ENCODE results near the gene KIF16B. TPM values are rescaled to one million over a fixed set of nuclear protein-coding genes. Genes with fewer than 3 reads are reported as not detected.

The KIF16B gene
- total RNA-seq, 1 experiment from 2014 or later = 7.0 TPM

- no peak overlapping the region for H3K27ac ChIP-seq (ENCODE audit: low read depth, low read length)
- no peaks in the 10 kb centered on the region for H3K79me2 ChIP-seq (ENCODE audit: insufficient read depth, low read length)
- no peaks in the 10 kb centered on the region for H3K4me1 ChIP-seq (ENCODE audit: control insufficient read depth in 1 of 2, insufficient read depth in 2 of 2, low read length in 2 of 2)
- DNase-seq (ENCODE audit: low read depth, low spot score) (no peak), ATAC-seq (no peak)
- intact Hi-C loops (cut with micrococcal nuclease) = no loop called here
- no peak overlapping the region for H3K4me3 ChIP-seq (replicated peaks in 1 of 2; ENCODE audit: low read depth in 1 of 2, low read length in 2 of 2)
- ChIA-PET CTCF (no interaction called here), POLR2A (no interaction called here), RAD21 (ENCODE audit: low non-redundant PET in 1 of 2, low total read pairs in 2 of 2, uncharacterized antibody in 2 of 2, unreplicated experiment in 2 of 2) (no interaction called here)
- peaks cover 10% of the 10 kb centered on the region for H3K27me3 ChIP-seq (ENCODE audit: insufficient read depth, low read length)
- no peak overlapping the region for H3K9ac ChIP-seq (ENCODE audit: low read length)
- no TSS peak for BruUV-seq (replicated peaks)
- no peaks in the 10 kb centered on the region for H4K20me1 ChIP-seq (ENCODE audit: insufficient read depth)
- no peak overlapping the region for H2AFZ ChIP-seq (ENCODE audit: low read depth, low read length, poor library complexity, severe bottlenecking)
- H3K9me3 ChIP-seq (ENCODE audit: control insufficient read depth in 1 of 2, insufficient read depth in 1 of 2, low read depth in 1 of 2, low read length in 2 of 2) = no peaks in the 10 kb centered on the region
- TF ChIP-seq POLR2AphosphoS5 (IDR thresholded peaks at IDR 0.05; ENCODE audit: low read depth, low read length) (no peak), ELF1 (IDR thresholded peaks at IDR 0.05; ENCODE audit: borderline replicate concordance, low read depth) (no peak), REST (IDR thresholded peaks at IDR 0.05; ENCODE audit: low read depth) (no peak), YY1 (IDR thresholded peaks at IDR 0.05; ENCODE audit: extremely low read depth, insufficient replicate concordance, low read depth, low read length) (no peak), SP1 (IDR thresholded peaks at IDR 0.05; ENCODE audit: low read depth) (no peak), FOSL1 (IDR thresholded peaks at IDR 0.05; ENCODE audit: low read depth) (no peak)
- no peak overlapping the region for H3K4me2 ChIP-seq (ENCODE audit: low read length)
- H3K36me3 ChIP-seq (ENCODE audit: control insufficient read depth in 1 of 2, insufficient read depth in 2 of 2, low read length in 2 of 2) = no peaks in the 10 kb centered on the region
- no peaks in the 10 kb centered on the region for H3K9me2 ChIP-seq (ENCODE audit: insufficient read depth)
Observed at GRCh38 chr20:16609066-16609465, 35.8 kb upstream of the KIF16B start.

GRCh38 chr20:16608277-16608650, 35.0 kb upstream of the KIF16B start:
- no peaks in the 10 kb centered on the region for H3K79me2 ChIP-seq (ENCODE audit: insufficient read depth, low read length)
- POLR2A ChIA-PET = no interaction called here
- no peak for TF ChIP-seq ZBTB33 (IDR thresholded peaks at IDR 0.05; ENCODE audit: extremely low read depth, insufficient replicate concordance, low read length)
- TF ChIP-seq CBX3 (IDR thresholded peaks at IDR 0.05; ENCODE audit: low read depth) = no peak
- TF ChIP-seq ELF1 (IDR thresholded peaks at IDR 0.05; ENCODE audit: borderline replicate concordance, low read depth) = no peak
- TF ChIP-seq RAD21 (IDR thresholded peaks at IDR 0.05; ENCODE audit: low read depth) = no peak
- no peak for TF ChIP-seq MAX (IDR thresholded peaks at IDR 0.05)
- no peak for TF ChIP-seq SRF (IDR thresholded peaks at IDR 0.05; ENCODE audit: low read depth)
- TF ChIP-seq CTCF (IDR thresholded peaks at IDR 0.05 in 2 of 3, conservative IDR thresholded peaks at IDR 0.05 in 1 of 3; ENCODE audit: borderline replicate concordance in 1 of 3, insufficient read depth in 1 of 3, low read depth in 2 of 3, low read length in 2 of 3) = no peak
- no peak for TF ChIP-seq SIN3A (IDR thresholded peaks at IDR 0.05; ENCODE audit: low read depth)
- TF ChIP-seq CEBPB (IDR thresholded peaks at IDR 0.05; ENCODE audit: low read depth) = no peak
- TF ChIP-seq SP1 (IDR thresholded peaks at IDR 0.05; ENCODE audit: low read depth) = no peak

More at GRCh38 chr20:16608277-16608650, 35.0 kb upstream of the KIF16B start:
- intact Hi-C loops (cut with micrococcal nuclease) = no loop called here
- Histone ChIP-seq H2AFZ (ENCODE audit: low read depth, low read length, poor library complexity, severe bottlenecking) (no peak overlapping the region), H3K4me1 (ENCODE audit: control insufficient read depth in 1 of 2, insufficient read depth in 2 of 2, low read length in 2 of 2) (no peaks in the 10 kb centered on the region), H3K36me3 (ENCODE audit: control insufficient read depth in 1 of 2, insufficient read depth in 2 of 2, low read length in 2 of 2) (no peaks in the 10 kb centered on the region), H3K4me2 (ENCODE audit: low read length) (no peak overlapping the region), H3K27ac (ENCODE audit: low read depth, low read length) (no peak overlapping the region), H4K20me1 (ENCODE audit: insufficient read depth) (no peaks in the 10 kb centered on the region), H3K9ac (ENCODE audit: low read length) (no peak overlapping the region), H3K9me3 (ENCODE audit: control insufficient read depth in 1 of 2, insufficient read depth in 1 of 2, low read depth in 1 of 2, low read length in 2 of 2) (no peaks in the 10 kb centered on the region), H3K9me2 (ENCODE audit: insufficient read depth) (no peaks in the 10 kb centered on the region), H3K27me3 (ENCODE audit: insufficient read depth, low read length) (peaks cover 10% of the 10 kb centered on the region), H3K4me3 (replicated peaks in 1 of 2; ENCODE audit: low read depth in 1 of 2, low read length in 2 of 2) (no peak overlapping the region)
- DNase-seq (ENCODE audit: low read depth, low spot score) (no peak), ATAC-seq (no peak)
- CTCF ChIA-PET = no interaction called here
- RAD21 ChIA-PET (ENCODE audit: low non-redundant PET in 1 of 2, low total read pairs in 2 of 2, uncharacterized antibody in 2 of 2, unreplicated experiment in 2 of 2) = no interaction called here
- no TSS peak for BruUV-seq (replicated peaks)
